Breast epithelium (tissue), 4 donors: ENCODE data around the gene EPG5. TPM values are rescaled to one million over a fixed set of nuclear protein-coding genes. Genes with fewer than 3 reads are reported as not detected.
"Not testable (repeated sequence)": the region's sequence is repeated elsewhere in the genome, so short reads cannot be mapped to it uniquely, and the experiment has no call there.

Experiments
- DNase-seq, 2 donors: peaks; one replicate each; pipeline ENCODE4 v3.0.0-alpha.2; 2019; ENCODE audit warnings: low spot score in 2 of 2
- H3K27ac ChIP-seq, 2 donors: fragments of 200-600 bp; sonication (generic) in 1 of 2; one replicate each; pipeline ENCODE4 v1.5.1; 2016 to 2019; ENCODE audit warnings: mild to moderate bottlenecking in 1 of 2
- H3K27me3 ChIP-seq, 2 donors: fragments of 200-600 bp; sonication (generic) in 1 of 2; one replicate each; pipeline versions ENCODE4 v1.5.1 to v1.6.0; 2017 to 2019; ENCODE audit warnings: control low read depth in 1 of 2, mild to moderate bottlenecking in 1 of 2
- H3K36me3 ChIP-seq: fragments of 200-600 bp; one replicate; pipeline ENCODE4 v1.5.1; 2019
- H3K4me1 ChIP-seq, 2 donors: fragments of 200-600 bp; sonication (generic); one replicate each; pipeline ENCODE4 v1.5.1; 2016 to 2019; ENCODE audit warnings: control low read depth in 1 of 2
- H3K4me3 ChIP-seq, 3 donors: fragments of 200-600 bp; sonication (generic); 1 replicate in 2 of 3; 2 replicates in 1 of 3; pipeline ENCODE4 v1.5.1; 2016 to 2019; ENCODE audit warnings: mild to moderate bottlenecking in 3 of 3, moderate library complexity in 2 of 3
- H3K9me3 ChIP-seq, 2 donors: fragments of 200-600 bp; sonication (generic) in 1 of 2; one replicate each; pipeline ENCODE4 v1.5.1; 2016 to 2019; ENCODE audit warnings: control low read depth in 1 of 2
- CTCF ChIP-seq, 3 donors: fragments of 450-650 bp; IDR thresholded peaks; one replicate each; pipeline ENCODE4 v1.5.1; 2016 to 2017; ENCODE audit warnings: antibody characterized with exemption in 3 of 3, mild to moderate bottlenecking in 3 of 3, moderate library complexity in 3 of 3
- POLR2A ChIP-seq: fragments of 450-650 bp; IDR thresholded peaks from one replicate; pipeline ENCODE4 v1.6.1; 2016; ENCODE audit warnings: antibody characterized with exemption, mild to moderate bottlenecking, moderate library complexity
- POLR2AphosphoS5 ChIP-seq, 3 donors: sonication (generic); formaldehyde crosslinking; IDR thresholded peaks; one replicate each; pipeline ENCODE4 v1.6.1; 2017; ENCODE audit warnings: antibody characterized with exemption in 3 of 3
- intact Hi-C: fragments of 100-400 bp; cut with DNase I; formaldehyde crosslinking; loops from one replicate; pipeline ENCODE4 v1.15.1; 2023; ENCODE audit warnings: low total_unique reads
- total RNA-seq, 3 donors: library from RNA; depleted of rRNA; stranded (reverse); fragments of >200 nt; gene quantifications; one replicate each; pipeline ENCODE4 v1.1.0, GENCODE V29; 2016

The EPG5 gene
- total RNA-seq, 3 donors from 2014 or later, result 38.7 to 64.5 (median 48.8) TPM

- Histone ChIP-seq H3K4me3 (no peak overlapping the region), H3K27ac (no peak overlapping the region), H3K27me3 (no peaks in the 10 kb centered on the region), H3K9me3 (no peaks in the 10 kb centered on the region), H3K4me1 (no peaks in the 10 kb centered on the region), H3K36me3 (no peaks in the 10 kb centered on the region)
- DNase-seq, result no peak
- TF ChIP-seq POLR2AphosphoS5 (IDR thresholded peaks at IDR 0.05), result no peak
- no peak for TF ChIP-seq CTCF (IDR thresholded peaks at IDR 0.05)
- no peak for TF ChIP-seq POLR2A
- intact Hi-C loops, result no loop called here
These were observed 146.1 kb downstream of the EPG5 start for GRCh38 chr18:45821026-45821425.

- no peak overlapping the region for H3K4me3 ChIP-seq
- intact Hi-C loops, result no loop called here
- no peak for TF ChIP-seq CTCF (IDR thresholded peaks at IDR 0.05)
- no peak for TF ChIP-seq POLR2A
- TF ChIP-seq POLR2AphosphoS5 (IDR thresholded peaks at IDR 0.05), result no peak
- H3K27ac ChIP-seq, result no peak overlapping the region
- H3K4me1 ChIP-seq, result no peaks in the 10 kb centered on the region
- H3K36me3 ChIP-seq, result no peaks in the 10 kb centered on the region
- no peaks in the 10 kb centered on the region for H3K27me3 ChIP-seq
- DNase-seq, result no peak
- no peaks in the 10 kb centered on the region for H3K9me3 ChIP-seq
These were observed 146.9 kb downstream of the EPG5 start for GRCh38 chr18:45820106-45820745.

- H3K27me3 ChIP-seq, H3K9me3 ChIP-seq, H3K4me1 ChIP-seq, H3K36me3 ChIP-seq, DNase-seq, intact Hi-C loops, H3K4me3 ChIP-seq, H3K27ac ChIP-seq: not testable (repeated sequence)
These were observed 148.4 kb downstream of the EPG5 start for GRCh38 chr18:45818765-45819164.

GRCh38 chr18:45817543-45817942, 149.6 kb downstream of the EPG5 start:
- H3K27me3 ChIP-seq, result no peaks in the 10 kb centered on the region
- no peak overlapping the region for H3K27ac ChIP-seq

DNA sequence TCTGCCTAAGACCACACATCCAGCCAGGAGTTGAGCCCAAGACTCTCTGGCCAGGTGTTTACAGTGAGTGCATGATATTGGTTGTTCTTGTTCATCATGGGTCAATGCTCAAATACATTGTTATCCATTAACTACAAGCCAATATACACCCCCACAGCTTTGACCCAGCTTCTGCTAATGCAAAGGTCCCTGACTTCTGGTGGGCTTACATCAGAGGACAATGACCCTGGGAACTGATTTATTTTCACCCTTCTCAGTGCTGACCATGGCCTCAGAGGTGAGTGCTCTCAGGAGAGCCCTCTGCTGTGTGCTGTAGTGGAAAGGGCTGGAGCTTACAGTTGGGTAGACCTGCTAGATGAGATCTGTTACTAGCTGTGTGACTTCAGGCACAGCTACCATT, 152.4 kb downstream of the EPG5 start:
- H3K36me3 ChIP-seq, H3K4me1 ChIP-seq, intact Hi-C loops, DNase-seq, H3K9me3 ChIP-seq, H3K27me3 ChIP-seq, H3K27ac ChIP-seq, H3K4me3 ChIP-seq: not testable (repeated sequence)

More at GRCh38 chr18:45817543-45817942, 149.6 kb downstream of the EPG5 start:
- Histone ChIP-seq H3K9me3 (no peaks in the 10 kb centered on the region), H3K4me3 (no peak overlapping the region), H3K36me3 (no peaks in the 10 kb centered on the region), H3K4me1 (no peaks in the 10 kb centered on the region)
- no peak for TF ChIP-seq CTCF (IDR thresholded peaks at IDR 0.05)
- no peak for TF ChIP-seq POLR2AphosphoS5 (IDR thresholded peaks at IDR 0.05)
- no peak for TF ChIP-seq POLR2A
- intact Hi-C loops, result no loop called here
- DNase-seq, result no peak

GRCh38 chr18:45807144-45807543, 160.0 kb downstream of the EPG5 start:
- H3K27me3 ChIP-seq, intact Hi-C loops, H3K9me3 ChIP-seq, H3K4me1 ChIP-seq, H3K36me3 ChIP-seq, H3K4me3 ChIP-seq, H3K27ac ChIP-seq, DNase-seq: not testable (repeated sequence)

DNA sequence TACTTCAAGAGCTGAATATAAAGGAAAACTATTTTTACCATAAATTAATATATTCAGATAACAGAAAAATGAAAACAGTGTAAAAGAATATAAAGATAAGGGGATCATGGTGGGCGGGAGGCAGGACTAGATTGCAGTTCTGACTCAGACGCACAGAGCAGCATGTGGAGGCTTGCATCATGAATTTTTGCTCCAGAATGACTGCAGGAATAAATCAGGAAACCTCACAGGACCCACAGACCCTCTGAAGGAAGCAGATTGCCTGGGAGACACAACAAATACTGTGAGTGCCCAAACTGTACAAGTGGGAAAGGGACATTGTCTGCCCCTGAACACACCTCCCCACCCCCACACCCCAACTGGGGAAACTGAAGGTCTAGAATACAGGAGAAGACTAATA, 160.9 kb downstream of the EPG5 start:
- no peaks in the 10 kb centered on the region for H3K27me3 ChIP-seq
- intact Hi-C loops, result no loop called here

More for the DNA sequence above, 160.9 kb downstream of the EPG5 start:
- Histone ChIP-seq H3K36me3 (no peaks in the 10 kb centered on the region), H3K4me1 (no peaks in the 10 kb centered on the region), H3K27ac (no peak overlapping the region), H3K9me3 (peaks cover 0 to 6% of the 10 kb centered on the region in 2 donors), H3K4me3 (no peak overlapping the region)
- TF ChIP-seq CTCF (IDR thresholded peaks at IDR 0.05) (no peak), POLR2A (no peak), POLR2AphosphoS5 (IDR thresholded peaks at IDR 0.05) (no peak)
- DNase-seq, result no peak
